ENCODE results near the gene EPB41.

The EPB41 gene

DNA sequence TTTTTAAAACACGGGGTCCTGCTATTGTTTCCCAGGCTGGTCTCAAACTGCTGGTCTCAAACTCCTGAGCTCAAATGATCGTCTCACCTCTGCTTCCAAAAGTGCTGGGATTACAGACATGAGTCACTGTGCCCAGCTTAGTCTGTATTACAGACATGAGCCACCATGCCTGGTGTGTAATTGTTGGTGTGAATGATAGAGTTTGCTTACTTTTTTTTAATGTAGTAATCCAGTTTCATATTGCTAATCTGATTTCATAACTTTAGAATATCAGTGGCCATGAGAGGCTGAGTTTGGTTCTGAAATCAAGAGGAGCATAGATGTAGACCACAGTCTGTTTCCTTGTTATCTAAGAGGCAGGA lies 3.4 kb downstream of the EPB41 start:
- TF ChIP-seq EZH2phosphoT487 (IDR thresholded peaks at IDR 0.05; ENCODE audit: low read depth) = no peak
- TF ChIP-seq, protein P1, sequence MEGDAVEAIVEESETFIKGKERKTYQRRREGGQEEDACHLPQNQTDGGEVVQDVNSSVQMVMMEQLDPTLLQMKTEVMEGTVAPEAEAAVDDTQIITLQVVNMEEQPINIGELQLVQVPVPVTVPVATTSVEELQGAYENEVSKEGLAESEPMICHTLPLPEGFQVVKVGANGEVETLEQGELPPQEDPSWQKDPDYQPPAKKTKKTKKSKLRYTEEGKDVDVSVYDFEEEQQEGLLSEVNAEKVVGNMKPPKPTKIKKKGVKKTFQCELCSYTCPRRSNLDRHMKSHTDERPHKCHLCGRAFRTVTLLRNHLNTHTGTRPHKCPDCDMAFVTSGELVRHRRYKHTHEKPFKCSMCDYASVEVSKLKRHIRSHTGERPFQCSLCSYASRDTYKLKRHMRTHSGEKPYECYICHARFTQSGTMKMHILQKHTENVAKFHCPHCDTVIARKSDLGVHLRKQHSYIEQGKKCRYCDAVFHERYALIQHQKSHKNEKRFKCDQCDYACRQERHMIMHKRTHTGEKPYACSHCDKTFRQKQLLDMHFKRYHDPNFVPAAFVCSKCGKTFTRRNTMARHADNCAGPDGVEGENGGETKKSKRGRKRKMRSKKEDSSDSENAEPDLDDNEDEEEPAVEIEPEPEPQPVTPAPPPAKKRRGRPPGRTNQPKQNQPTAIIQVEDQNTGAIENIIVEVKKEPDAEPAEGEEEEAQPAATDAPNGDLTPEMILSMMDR (IDR thresholded peaks at IDR 0.05; ENCODE audit: low read depth, low read length) = no peak
- Histone ChIP-seq H3K79me2 (ENCODE audit: low read length) (peaks cover 54% of the 10 kb centered on the region), H3K27me3 (ENCODE audit: low read depth, low read length) (no peaks in the 10 kb centered on the region), H3K9me3 (ENCODE audit: insufficient read depth, low read length) (no peaks in the 10 kb centered on the region), H3K9ac (ENCODE audit: low read length) (no peak overlapping the region), H3K4me2 (ENCODE audit: low read length) (no peak overlapping the region), H3K27ac (ENCODE audit: low read length) (no peak overlapping the region), H3K4me1 (ENCODE audit: low read length) (peaks cover 13% of the 10 kb centered on the region), H3K4me3 (ENCODE audit: low read length) (no peak overlapping the region), H2AFZ (ENCODE audit: low read depth, low read length) (no peak overlapping the region), H4K20me1 (ENCODE audit: insufficient read depth, low read length) (peaks cover 17% of the 10 kb centered on the region), H3K36me3 (replicated peaks; ENCODE audit: low read depth, low read length) (no peaks in the 10 kb centered on the region)

DNA sequence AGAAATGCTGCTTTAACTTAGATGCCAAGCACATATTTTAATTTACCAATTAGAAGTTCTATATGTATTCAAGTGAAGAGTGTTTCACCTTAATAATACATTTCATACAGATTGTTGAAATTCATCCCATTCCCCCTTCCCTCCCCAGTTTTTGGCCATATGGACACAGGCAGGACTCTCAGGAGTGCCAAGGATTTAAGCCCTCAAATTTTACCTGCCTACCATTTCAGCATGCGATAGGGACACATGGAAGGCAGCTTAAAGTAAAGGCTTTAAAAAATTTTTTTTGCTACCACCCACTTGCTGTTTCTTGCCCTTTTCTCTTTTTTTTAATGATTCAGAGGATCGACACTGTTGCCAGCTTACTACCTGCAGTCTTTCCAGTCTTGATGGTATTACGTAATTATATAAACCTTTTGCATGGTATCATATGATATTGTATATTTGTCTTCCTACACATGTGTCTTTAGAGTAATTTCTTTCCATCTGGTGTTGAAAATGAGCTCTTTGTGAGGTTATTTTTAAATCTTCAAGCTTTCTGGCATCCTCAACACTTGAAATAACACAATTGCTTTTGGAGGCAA lies 7.0 kb downstream of the EPB41 start:
- no peak overlapping the region for H3K9ac ChIP-seq (ENCODE audit: low read length)
- H2AFZ ChIP-seq (ENCODE audit: low read depth, low read length) = no peak overlapping the region
- no peak for TF ChIP-seq EZH2phosphoT487 (IDR thresholded peaks at IDR 0.05; ENCODE audit: low read depth)
- TF ChIP-seq, protein P1 (IDR thresholded peaks at IDR 0.05; ENCODE audit: low read depth, low read length) = no peak
- H3K4me1 ChIP-seq (ENCODE audit: low read length) = peaks cover 2% of the 10 kb centered on the region; the same call in 1 of the 2 replicates
- no peaks in the 10 kb centered on the region for H3K27me3 ChIP-seq (ENCODE audit: low read depth, low read length)
- no peak overlapping the region for H3K4me2 ChIP-seq (ENCODE audit: low read length)
- H3K36me3 ChIP-seq (replicated peaks; ENCODE audit: low read depth, low read length) = no peaks in the 10 kb centered on the region
- H3K4me3 ChIP-seq (ENCODE audit: low read length) = no peak overlapping the region
- peaks cover 14% of the 10 kb centered on the region; the same call in 1 of the 2 replicates for H4K20me1 ChIP-seq (ENCODE audit: insufficient read depth, low read length)
- no peak overlapping the region for H3K27ac ChIP-seq (ENCODE audit: low read length)
- H3K79me2 ChIP-seq (ENCODE audit: low read length) = peaks cover 43% of the 10 kb centered on the region
- H3K9me3 ChIP-seq (ENCODE audit: insufficient read depth, low read length) = no peaks in the 10 kb centered on the region

DNA sequence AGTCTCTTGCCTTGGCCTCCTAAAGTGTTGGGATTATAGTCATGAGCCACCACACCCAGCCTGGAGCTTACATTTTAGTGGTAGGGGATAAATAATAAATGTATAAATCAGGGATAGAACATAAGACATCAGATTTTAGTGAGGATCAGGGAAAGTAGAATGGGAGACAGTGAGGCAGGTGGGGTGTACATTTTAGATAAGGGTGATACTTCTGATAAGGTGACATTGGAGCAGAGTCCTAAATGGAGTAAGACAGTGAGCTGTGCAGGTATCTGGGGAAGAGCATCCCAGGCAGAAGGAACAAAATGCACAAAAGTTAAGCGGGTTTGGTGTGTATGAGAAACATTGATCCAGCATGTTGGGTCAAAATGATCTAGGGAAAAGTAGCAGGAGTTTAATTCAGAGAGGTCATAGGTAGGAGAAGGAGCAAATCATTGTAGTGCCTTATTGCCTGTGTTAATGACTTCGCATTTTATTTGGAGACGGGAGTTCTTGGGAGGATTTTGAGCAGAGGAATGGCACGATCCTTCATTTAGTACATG lies 11.1 kb downstream of the EPB41 start:
- Histone ChIP-seq H3K79me2 (ENCODE audit: low read length) (peaks cover 31% of the 10 kb centered on the region), H3K4me3 (ENCODE audit: low read length) (no peak overlapping the region)
- TF ChIP-seq EZH2phosphoT487 (IDR thresholded peaks at IDR 0.05; ENCODE audit: low read depth) = no peak
- TF ChIP-seq, protein P1 (IDR thresholded peaks at IDR 0.05; ENCODE audit: low read depth, low read length) = no peak

DNA sequence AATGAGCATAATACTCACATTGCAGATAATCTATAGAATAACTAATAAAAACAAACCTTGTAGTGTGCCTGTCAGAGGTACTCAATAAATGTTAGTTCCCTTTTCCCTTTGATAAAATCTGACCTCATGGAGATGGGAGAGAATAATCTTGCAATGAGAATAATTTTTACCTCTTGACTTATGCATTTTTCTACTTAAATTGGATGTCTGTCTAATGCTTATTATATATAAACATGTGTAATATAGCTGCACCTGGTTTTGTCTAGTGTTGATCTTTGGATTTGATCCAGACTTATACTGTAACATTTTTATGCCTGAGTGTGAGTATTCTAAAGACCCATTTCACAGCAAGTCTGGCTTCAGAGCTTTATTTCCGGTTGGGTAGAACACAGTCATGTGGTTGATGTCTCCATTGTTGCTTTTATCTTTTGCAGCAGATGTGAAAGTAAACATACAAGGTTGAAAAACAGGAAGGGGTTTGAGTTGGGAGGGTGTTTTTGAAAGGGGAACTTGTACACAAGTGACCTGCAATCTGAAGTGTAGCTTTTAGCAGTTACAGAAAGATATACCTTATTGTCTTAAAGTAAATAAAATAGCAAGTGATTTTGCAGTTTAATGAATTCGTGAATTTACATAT lies 12.4 kb downstream of the EPB41 start:
- no peak overlapping the region for H3K9ac ChIP-seq (ENCODE audit: low read length)
- peaks cover 29% of the 10 kb centered on the region for H4K20me1 ChIP-seq (ENCODE audit: insufficient read depth, low read length)
- no peaks in the 10 kb centered on the region; the same call in 1 of the 2 replicates for H3K9me3 ChIP-seq (ENCODE audit: insufficient read depth, low read length)
- H3K79me2 ChIP-seq (ENCODE audit: low read length) = peaks cover 34% of the 10 kb centered on the region
- H3K4me2 ChIP-seq (ENCODE audit: low read length) = peak overlapping the region; percentile 49
- peak overlapping the region; percentile 34 for H3K4me3 ChIP-seq (ENCODE audit: low read length)
- H3K27ac ChIP-seq (ENCODE audit: low read length) = peak overlapping the region; percentile 19
- no peaks in the 10 kb centered on the region for H3K36me3 ChIP-seq (replicated peaks; ENCODE audit: low read depth, low read length)
- H3K4me1 ChIP-seq (ENCODE audit: low read length) = peaks cover 26% of the 10 kb centered on the region
- no peaks in the 10 kb centered on the region for H3K27me3 ChIP-seq (ENCODE audit: low read depth, low read length)
- TF ChIP-seq EZH2phosphoT487 (IDR thresholded peaks at IDR 0.05; ENCODE audit: low read depth) = no peak
- TF ChIP-seq, protein P1 (IDR thresholded peaks at IDR 0.05; ENCODE audit: low read depth, low read length) = no peak
- H2AFZ ChIP-seq (ENCODE audit: low read depth, low read length) = no peak overlapping the region

More for the DNA sequence above, 11.1 kb downstream of the EPB41 start:
- no peaks in the 10 kb centered on the region for H3K36me3 ChIP-seq (replicated peaks; ENCODE audit: low read depth, low read length)
- no peak overlapping the region for H2AFZ ChIP-seq (ENCODE audit: low read depth, low read length)
- no peak overlapping the region for H3K27ac ChIP-seq (ENCODE audit: low read length)
- peaks cover 26% of the 10 kb centered on the region for H3K4me1 ChIP-seq (ENCODE audit: low read length)
- no peak overlapping the region for H3K4me2 ChIP-seq (ENCODE audit: low read length)
- H4K20me1 ChIP-seq (ENCODE audit: insufficient read depth, low read length) = peaks cover 29% of the 10 kb centered on the region
- H3K27me3 ChIP-seq (ENCODE audit: low read depth, low read length) = no peaks in the 10 kb centered on the region
- no peak overlapping the region for H3K9ac ChIP-seq (ENCODE audit: low read length)
- H3K9me3 ChIP-seq (ENCODE audit: insufficient read depth, low read length) = no peaks in the 10 kb centered on the region; the same call in 1 of the 2 replicates
